Anterior cingulate cortex (tissue), 58 donors: ENCODE results near the gene GRIN2D.

ENCODE experiments used
- DNase-seq, 58 donors: peaks; one replicate each; lab custom pipeline; 2025; lab: John Stamatoyannopoulos, UW

Gene GRIN2D

GRCh38 chr19:48393559-48394330 is at the start of gene GRIN2D:
GRIN2D (plus strand) TSS chr19:48393668; CDS start chr19:48398393, 4,725 bp downstream.
- DNase-seq, result peak in 17 of 58 donors; percentile 7 to 52 (median 26)

GRCh38 chr19:48344892-48345291 is 48.6 kb upstream of the GRIN2D start:
- DNase-seq, result no peak

- DNase-seq, result no peak
Observed at GRCh38 chr19:48346191-48346590, 47.3 kb upstream of the GRIN2D start.

GRCh38 chr19:48348045-48348444 is 45.4 kb upstream of the GRIN2D start:
- peak in 2 of 58 donors; percentile 12 to 13 for DNase-seq

- DNase-seq, result no peak
Observed at GRCh38 chr19:48348737-48349136, 44.7 kb upstream of the GRIN2D start.

- DNase-seq, result no peak
Observed at GRCh38 chr19:48350856-48351255, 42.6 kb upstream of the GRIN2D start.

- DNase-seq, result peak in 20 of 58 donors; percentile 2 to 64 (median 15)
Observed at GRCh38 chr19:48351341-48351752, 42.1 kb upstream of the GRIN2D start.

GRCh38 chr19:48353677-48354076 is 39.8 kb upstream of the GRIN2D start:
- DNase-seq, result no peak

- no peak for DNase-seq
Observed at GRCh38 chr19:48354332-48354992, 39.0 kb upstream of the GRIN2D start.

GRCh38 chr19:48355365-48355954 is 38.0 kb upstream of the GRIN2D start:
- no peak for DNase-seq

- DNase-seq, result no peak
Observed at GRCh38 chr19:48359123-48359522, 34.3 kb upstream of the GRIN2D start.

GRCh38 chr19:48361912-48362311 is 31.6 kb upstream of the GRIN2D start:
- no peak for DNase-seq

- DNase-seq, result peak; percentile 47 to 99 (median 93)
Observed at GRCh38 chr19:48362716-48363499, 30.6 kb upstream of the GRIN2D start.

- DNase-seq, result peak in 15 of 58 donors; percentile 52 to 84 (median 69)
Observed at GRCh38 chr19:48363500-48363809, 30.0 kb upstream of the GRIN2D start.

GRCh38 chr19:48363810-48364597 is 29.5 kb upstream of the GRIN2D start, which contains the start of the genes SYNGR4 and TMEM143:
SYNGR4 (plus strand) TSS chr19:48364367; CDS start chr19:48365843, 1,476 bp downstream.
TMEM143 (minus strand) TSS chr19:48363940; CDS start chr19:48363920, 20 bp downstream.
- peak; percentile 96 to 100 (median 99) for DNase-seq

- no peak for DNase-seq
Observed at GRCh38 chr19:48364598-48365348, 28.7 kb upstream of the GRIN2D start.

GRCh38 chr19:48365602-48366001 is 27.9 kb upstream of the GRIN2D start:
- no peak for DNase-seq

- DNase-seq, result no peak
Observed at GRCh38 chr19:48367855-48368254, 25.6 kb upstream of the GRIN2D start.

- DNase-seq, result no peak
Observed at GRCh38 chr19:48368936-48369335, 24.5 kb upstream of the GRIN2D start.
